Measurements from ENCODE around the gene TTC28. TPM values are rescaled to one million over a fixed set of nuclear protein-coding genes. Genes with fewer than 3 reads are reported as not detected.

TTC28 gene
- total and polyA plus RNA-seq, 10 of the 15 experiments (the other 5 are each of a cell fraction or from before 2014, with no cell fraction given) = 0.15 to 8.4 (median 1.4) TPM

- Histone ChIP-seq H3K4me3 (no peak overlapping the region), H3K9ac (ENCODE audit: control insufficient read depth, insufficient read depth, low read length) (no peak overlapping the region), H3K36me3 (ENCODE audit: control insufficient read depth in 2 of 2, insufficient read depth in 2 of 2, low read length in 1 of 2) (no peaks in the 10 kb centered on the region), H3K4me2 (ENCODE audit: control insufficient read depth, insufficient read depth) (no peak overlapping the region), H3K9me3 (replicated peaks; ENCODE audit: control insufficient read depth, insufficient read depth, low read length) (no peaks in the 10 kb centered on the region), H4K20me1 (ENCODE audit: control insufficient read depth, insufficient read depth) (no peaks in the 10 kb centered on the region), H3K4me1 (ENCODE audit: control insufficient read depth, insufficient read depth, low read length) (no peaks in the 10 kb centered on the region), H3K27ac (ENCODE audit: control insufficient read depth, insufficient read depth) (no peak overlapping the region), H3K79me2 (ENCODE audit: control insufficient read depth, insufficient read depth, low read length) (no peaks in the 10 kb centered on the region), H2AFZ (ENCODE audit: control insufficient read depth, low read depth, low read length) (no peak overlapping the region), H3K27me3 (replicated peaks in 1 of 2; ENCODE audit: control insufficient read depth in 2 of 2, insufficient read depth in 2 of 2, low read length in 1 of 2) (no peaks in the 10 kb centered on the region; a peak in 1 of 4 replicates)
- BruUV-seq (replicated peaks) = no TSS peak
- SMC1A ChIA-PET (ENCODE audit: uncharacterized antibody, unreplicated experiment) = no interaction called here
- no peak for FAIRE-seq
- POLR2A ChIA-PET = no interaction called here
- DNase-seq (ENCODE audit: low read depth, low spot score) = no peak
- RAD21 ChIA-PET (ENCODE audit: unreplicated experiment) = no interaction called here
- CTCF ChIA-PET = no interaction called here
- ATAC-seq = no peak
- in situ Hi-C loops (cut with MboI) = no loop called here
- WGBS (ENCODE audit: insufficient coverage, insufficient replicate concordance, low lambda C conversion rate, missing lambda C conversion rate) = 43% methylated on average over 4 of the region's 4 CpGs
- intact Hi-C loops (cut with micrococcal nuclease; ENCODE audit: unreplicated experiment) = no loop called here
- TF ChIP-seq CREM (IDR thresholded peaks at IDR 0.05; ENCODE audit: low read depth) (no peak), ZSCAN29 (IDR thresholded peaks at IDR 0.05) (no peak), RB1 (IDR thresholded peaks at IDR 0.05; ENCODE audit: borderline replicate concordance) (no peak), BMI1 (IDR thresholded peaks at IDR 0.05; ENCODE audit: borderline replicate concordance) (no peak), MTA3 (IDR thresholded peaks at IDR 0.05; ENCODE audit: borderline replicate concordance, low read length) (no peak), ZBTB40 (IDR thresholded peaks at IDR 0.05; ENCODE audit: borderline replicate concordance) (no peak), FOXM1 (IDR thresholded peaks at IDR 0.05; ENCODE audit: low read depth, low read length) (no peak), MLLT1 (IDR thresholded peaks at IDR 0.05) (no peak), BHLHE40 (IDR thresholded peaks at IDR 0.05; ENCODE audit: borderline replicate concordance in 1 of 2, low read depth in 2 of 2, low read length in 1 of 2) (no peak), TCF3 (IDR thresholded peaks at IDR 0.05; ENCODE audit: borderline replicate concordance, insufficient read depth, low read depth, low read length) (no peak), PAX8 (IDR thresholded peaks at IDR 0.05) (no peak), IKZF2 (IDR thresholded peaks at IDR 0.05) (no peak), ZNF592 (IDR thresholded peaks at IDR 0.05) (no peak), RUNX3 (IDR thresholded peaks at IDR 0.05; ENCODE audit: low read length) (no peak)
Observed at GRCh38 chr22:28395520-28395919, 284.1 kb downstream of the TTC28 start.

All from GM12878 (cell line).